Keratinocyte (primary cell): ENCODE measurements around the gene HAND1. TPM values are rescaled to one million over a fixed set of nuclear protein-coding genes. Genes with fewer than 3 reads are reported as not detected.

Experiments used
- DNase-seq: peaks from one replicate; pipeline ENCODE4 v3.0.0-alpha.2; 2011; ENCODE audit warnings: low read depth, missing footprints, low spot score
- FAIRE-seq: peaks from 2 replicates; lab custom pipeline; 2011; peaks lifted over from hg19 to GRCh38; lab: Jason Lieb, UNC
- H2AFZ ChIP-seq: 2 replicates; pipeline ENCODE4 v1.6.0; 2012; ENCODE audit warnings: low read length, control low read depth, inconsistent platforms; ENCODE audit not compliant: control insufficient read depth
- H3K27ac ChIP-seq: 2 replicates; pipeline ENCODE4 v1.5.1; 2011; ENCODE audit warnings: low read length; ENCODE audit not compliant: control insufficient read depth, insufficient read depth
- H3K27me3 ChIP-seq: 3 replicates; pipeline ENCODE4 v1.6.0; 2011; ENCODE audit warnings: low read length; ENCODE audit not compliant: control insufficient read depth, insufficient read depth; ENCODE audit errors: extremely low read depth
- H3K36me3 ChIP-seq, 2 experiments: 2 replicates in 1 of 2; 3 replicates in 1 of 2; pipeline ENCODE4 v1.5.1; 2011; ENCODE audit warnings: low read length in 2 of 2, mild to moderate bottlenecking in 1 of 2; ENCODE audit not compliant: control insufficient read depth in 2 of 2, insufficient read depth in 2 of 2; ENCODE audit errors: extremely low read depth in 1 of 2
- H3K4me1 ChIP-seq: 3 replicates; pipeline ENCODE4 v1.5.1; 2011; ENCODE audit warnings: low read length; ENCODE audit not compliant: control insufficient read depth, insufficient read depth; ENCODE audit errors: extremely low read depth
- H3K4me2 ChIP-seq: 3 replicates; pipeline ENCODE4 v1.6.0; 2011; ENCODE audit warnings: low read depth, low read length; ENCODE audit not compliant: control insufficient read depth, insufficient read depth; ENCODE audit errors: extremely low read depth
- H3K4me3 ChIP-seq, 3 experiments: fragments of 200-600 bp in 1 of 3; sonication (generic) in 1 of 3; 2 replicates in 2 of 3; 3 replicates in 1 of 3; pipeline ENCODE4 v1.5.1; 2011 to 2016; ENCODE audit warnings: low read length in 3 of 3, mild to moderate bottlenecking in 3 of 3, control low read depth in 2 of 3, inconsistent platforms in 1 of 3, low read depth in 1 of 3, mixed read lengths in 1 of 3, mixed run types in 1 of 3, moderate library complexity in 1 of 3; ENCODE audit not compliant: control insufficient read depth in 2 of 3, insufficient read depth in 2 of 3; ENCODE audit errors: extremely low read depth in 1 of 3
- H3K79me2 ChIP-seq: 2 replicates; pipeline ENCODE4 v1.6.0; 2012; ENCODE audit warnings: low read length; ENCODE audit not compliant: control insufficient read depth, insufficient read depth
- H3K9ac ChIP-seq: 3 replicates; pipeline ENCODE4 v1.6.0; 2011; ENCODE audit warnings: low read length; ENCODE audit not compliant: control insufficient read depth, insufficient read depth; ENCODE audit errors: extremely low read depth
- H3K9me1 ChIP-seq: 3 replicates; pipeline ENCODE4 v1.6.0; 2011; ENCODE audit warnings: low read length; ENCODE audit not compliant: control insufficient read depth, insufficient read depth; ENCODE audit errors: extremely low read depth
- H3K9me3 ChIP-seq: 2 replicates; pipeline ENCODE4 v1.5.1; 2012; ENCODE audit warnings: low read depth, low read length; ENCODE audit not compliant: control insufficient read depth
- H4K20me1 ChIP-seq: 3 replicates; pipeline ENCODE4 v1.6.0; 2011; ENCODE audit warnings: low read length; ENCODE audit not compliant: control insufficient read depth, insufficient read depth; ENCODE audit errors: extremely low read depth
- CTCF ChIP-seq, 3 experiments: IDR thresholded peaks in 1 of 3; conservative IDR thresholded peaks in 1 of 3; optimal IDR thresholded peaks in 1 of 3; 2 replicates in 2 of 3; 3 replicates in 1 of 3; pipeline versions ENCODE3 to v1.5.1; 2011; ENCODE audit warnings: low read length in 3 of 3, mild to moderate bottlenecking in 3 of 3, moderate library complexity in 2 of 3, control low read depth in 1 of 3, inconsistent platforms in 1 of 3; ENCODE audit not compliant: insufficient read depth in 2 of 3; ENCODE audit errors: extremely low read depth in 1 of 3
- EZH2 ChIP-seq: IDR thresholded peaks from one replicate; pipeline ENCODE4 v1.6.1; 2012; ENCODE audit warnings: inconsistent platforms, mild to moderate bottlenecking, low read length, moderate library complexity
- dilution Hi-C: fragments of 300-500 bp; cut with MboI; formaldehyde crosslinking; loops from one replicate; pipeline ENCODE4 v1.7.0; 2020; ENCODE audit warnings: low sequenced_read_pairs; ENCODE audit not compliant: extremely low pct_ligation_motif_present
- polyA plus RNA-seq, 5 experiments: library from polyadenylated mRNA; depleted of rRNA in 3 of 5; stranded (reverse) in 3 of 5; stranded (forward) in 1 of 5; unstranded in 1 of 5; fragments of >200 nt; gene quantifications; 1 replicate in 1 of 5; 2 replicates in 3 of 5; 3 replicates in 1 of 5; pipeline versions ENCODE4 v1.2.1 to v1.2.3, GENCODE V29; 2011 to 2012; ENCODE audit warnings: missing spikeins in 2 of 5, low read depth in 1 of 5, low replicate concordance in 1 of 5

Gene HAND1
- polyA plus RNA-seq, 1 donor (not counting 4 experiments of a cell fraction or from before 2014, with no cell fraction given) = not detected

GRCh38 chr5:154440540-154440939 lies 37.5 kb downstream of the HAND1 start:
- H3K27me3 ChIP-seq = no peaks in the 10 kb centered on the region
- H3K4me2 ChIP-seq = no peak overlapping the region
- H3K79me2 ChIP-seq = peaks cover 11% of the 10 kb centered on the region
- no peak for FAIRE-seq
- dilution Hi-C loops = no loop called here
- no peaks in the 10 kb centered on the region for H3K9me1 ChIP-seq
- H3K9me3 ChIP-seq = no peaks in the 10 kb centered on the region
- H3K4me1 ChIP-seq = peaks cover 16% of the 10 kb centered on the region
- no peak overlapping the region for H3K4me3 ChIP-seq
- H3K36me3 ChIP-seq = peaks cover 11 to 22% of the 10 kb centered on the region in 2 experiments
- DNase-seq = no peak
- no peak overlapping the region for H3K9ac ChIP-seq
- H4K20me1 ChIP-seq = no peaks in the 10 kb centered on the region
- no peak overlapping the region for H2AFZ ChIP-seq
- H3K27ac ChIP-seq = no peak overlapping the region
- TF ChIP-seq CTCF (optimal IDR thresholded peaks at IDR 0.05 in 1 of 3, IDR thresholded peaks at IDR 0.05 in 1 of 3, conservative IDR thresholded peaks at IDR 0.05 in 1 of 3; ENCODE audit: extremely low read depth in 1 of 3, insufficient read depth in 2 of 3, low read length in 3 of 3) (no peak), EZH2 (no peak)

- no peaks in the 10 kb centered on the region for H3K9me3 ChIP-seq
- dilution Hi-C loops = no loop called here
- H3K27ac ChIP-seq = no peak overlapping the region
- no peak for DNase-seq
- H3K27me3 ChIP-seq = no peaks in the 10 kb centered on the region
- H3K9ac ChIP-seq = no peak overlapping the region
- no peaks in the 10 kb centered on the region for H3K9me1 ChIP-seq
- TF ChIP-seq CTCF (optimal IDR thresholded peaks at IDR 0.05 in 1 of 3, IDR thresholded peaks at IDR 0.05 in 1 of 3, conservative IDR thresholded peaks at IDR 0.05 in 1 of 3; ENCODE audit: extremely low read depth in 1 of 3, insufficient read depth in 2 of 3, low read length in 3 of 3) = no peak
- TF ChIP-seq EZH2 = no peak
- peaks cover 11 to 21% of the 10 kb centered on the region in 2 experiments for H3K36me3 ChIP-seq
- no peak for FAIRE-seq
- no peak overlapping the region for H3K4me3 ChIP-seq
- H3K4me1 ChIP-seq = peaks cover 3% of the 10 kb centered on the region
- H3K79me2 ChIP-seq = no peaks in the 10 kb centered on the region
- H2AFZ ChIP-seq = no peak overlapping the region
- H4K20me1 ChIP-seq = no peaks in the 10 kb centered on the region
- no peak overlapping the region for H3K4me2 ChIP-seq
Measured at GRCh38 chr5:154437281-154437965, 40.6 kb downstream of the HAND1 start.
